Liver (tissue), 3 donors: Measurements from ENCODE around the gene ALPI.
"Not testable (repeated sequence)": the region's sequence is repeated elsewhere in the genome, so short reads cannot be mapped to it uniquely, and the experiment has no call there.

ENCODE experiments used
- ATF3 ChIP-seq: IDR thresholded peaks from 2 replicates; pipeline ENCODE4 v1.6.1; 2016; ENCODE audit warnings: antibody characterized with exemption
- EGR1 ChIP-seq, 2 donors: IDR thresholded peaks; 2 replicates each; pipeline ENCODE4 v1.6.1; 2016 to 2018; ENCODE audit warnings: antibody characterized with exemption in 2 of 2, low read depth in 2 of 2
- FOXA2 ChIP-seq: IDR thresholded peaks from 2 replicates; pipeline ENCODE4 v1.6.1; 2016; ENCODE audit warnings: antibody characterized with exemption
- GABPA ChIP-seq, 2 donors: IDR thresholded peaks in 1 of 2; conservative IDR thresholded peaks in 1 of 2; 2 replicates each; pipeline ENCODE4 v1.6.1; 2016; ENCODE audit warnings: antibody characterized with exemption in 2 of 2, mild to moderate bottlenecking in 1 of 2, moderate library complexity in 1 of 2
- HNF4A ChIP-seq, 2 donors: conservative IDR thresholded peaks; 2 replicates each; pipeline ENCODE4 v1.6.1; 2016; ENCODE audit warnings: antibody characterized with exemption in 2 of 2, mild to moderate bottlenecking in 2 of 2
- RAD21 ChIP-seq, 2 donors: IDR thresholded peaks; 2 replicates each; pipeline ENCODE4 v1.6.1; 2016; ENCODE audit warnings: antibody characterized with exemption in 2 of 2, mild to moderate bottlenecking in 2 of 2
- REST ChIP-seq: IDR thresholded peaks from 2 replicates; pipeline ENCODE4 v1.6.1; 2016; ENCODE audit warnings: antibody characterized with exemption, mild to moderate bottlenecking
- RXRA ChIP-seq, 2 donors: IDR thresholded peaks; 2 replicates each; pipeline ENCODE4 v1.6.1; 2017 to 2018; ENCODE audit warnings: antibody characterized with exemption in 2 of 2, mild to moderate bottlenecking in 1 of 2
- TAF1 ChIP-seq: conservative IDR thresholded peaks from 2 replicates; pipeline ENCODE4 v1.6.1; 2016; ENCODE audit warnings: antibody characterized with exemption, mild to moderate bottlenecking
- TF ChIP-seq, protein P1 (sequence below): fragments of 150-350 bp; IDR thresholded peaks from 2 replicates; pipeline ENCODE4 v1.5.1; 2017; ENCODE audit warnings: improper control_type of control experiment, low read depth, low read length; ENCODE audit not compliant: missing input control
- TF ChIP-seq, protein P2 (sequence below): IDR thresholded peaks from 2 replicates; pipeline ENCODE4 v1.6.1; 2016; ENCODE audit warnings: antibody characterized with exemption
- donor health status: healthy.
- donor health status: healthy.

GRCh38 chr2:232408269-232408668, 47.7 kb upstream of the ALPI start:
- TF ChIP-seq, protein P1, sequence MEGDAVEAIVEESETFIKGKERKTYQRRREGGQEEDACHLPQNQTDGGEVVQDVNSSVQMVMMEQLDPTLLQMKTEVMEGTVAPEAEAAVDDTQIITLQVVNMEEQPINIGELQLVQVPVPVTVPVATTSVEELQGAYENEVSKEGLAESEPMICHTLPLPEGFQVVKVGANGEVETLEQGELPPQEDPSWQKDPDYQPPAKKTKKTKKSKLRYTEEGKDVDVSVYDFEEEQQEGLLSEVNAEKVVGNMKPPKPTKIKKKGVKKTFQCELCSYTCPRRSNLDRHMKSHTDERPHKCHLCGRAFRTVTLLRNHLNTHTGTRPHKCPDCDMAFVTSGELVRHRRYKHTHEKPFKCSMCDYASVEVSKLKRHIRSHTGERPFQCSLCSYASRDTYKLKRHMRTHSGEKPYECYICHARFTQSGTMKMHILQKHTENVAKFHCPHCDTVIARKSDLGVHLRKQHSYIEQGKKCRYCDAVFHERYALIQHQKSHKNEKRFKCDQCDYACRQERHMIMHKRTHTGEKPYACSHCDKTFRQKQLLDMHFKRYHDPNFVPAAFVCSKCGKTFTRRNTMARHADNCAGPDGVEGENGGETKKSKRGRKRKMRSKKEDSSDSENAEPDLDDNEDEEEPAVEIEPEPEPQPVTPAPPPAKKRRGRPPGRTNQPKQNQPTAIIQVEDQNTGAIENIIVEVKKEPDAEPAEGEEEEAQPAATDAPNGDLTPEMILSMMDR: not testable (repeated sequence)
- TF ChIP-seq HNF4A (conservative IDR thresholded peaks at IDR 0.05); GABPA (IDR thresholded peaks at IDR 0.05 in 1 of 2, conservative IDR thresholded peaks at IDR 0.05 in 1 of 2); RAD21 (IDR thresholded peaks at IDR 0.05); REST; FOXA2; ATF3; RXRA (IDR thresholded peaks at IDR 0.05); TAF1; EGR1 (IDR thresholded peaks at IDR 0.05; ENCODE audit: low read depth in 2 of 2): not testable (repeated sequence)
- TF ChIP-seq, protein P2, sequence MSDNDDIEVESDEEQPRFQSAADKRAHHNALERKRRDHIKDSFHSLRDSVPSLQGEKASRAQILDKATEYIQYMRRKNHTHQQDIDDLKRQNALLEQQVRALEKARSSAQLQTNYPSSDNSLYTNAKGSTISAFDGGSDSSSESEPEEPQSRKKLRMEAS: not testable (repeated sequence)
